Stimulated activated CD8-positive, alpha-beta memory T cell treated with anti-CD3 and anti-CD28 coated beads, Interleukin-4, amount 100 ng/mL, for 1 hour (primary cell): ENCODE results near the gene ATF6.
"Not testable (repeated sequence)": the region's sequence is repeated elsewhere in the genome, so short reads cannot be mapped to it uniquely, and the experiment has no call there.

Experiments
- DNase-seq, 2 donors: peaks; one replicate each; pipeline ENCODE4 v3.0.0-alpha.2; 2020; ENCODE audit warnings: low read depth in 2 of 2, low spot score in 1 of 2

The ATF6 gene

GRCh38 chr1:161826478-161826877 lies 60.4 kb downstream of the ATF6 start:
- DNase-seq: no peak

DNA sequence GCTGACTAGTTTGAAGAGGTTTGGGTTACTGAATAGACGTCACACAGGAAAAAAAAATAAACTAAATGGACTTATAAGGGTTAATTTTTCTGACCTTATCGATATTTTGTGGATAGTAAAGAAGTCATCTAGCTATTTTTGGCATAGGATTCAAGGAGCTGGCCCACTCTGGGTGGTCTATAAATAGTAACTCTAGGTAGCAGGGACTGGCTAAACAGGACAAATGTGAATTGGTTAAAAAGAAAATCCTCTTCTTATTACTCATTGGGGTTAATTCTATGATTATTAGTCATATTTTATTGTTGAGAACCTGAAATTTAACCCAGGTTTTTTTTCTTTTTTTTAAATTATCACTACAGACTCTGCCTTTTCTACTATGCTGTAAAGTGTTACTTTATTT lies 61.7 kb downstream of the ATF6 start:
- no peak for DNase-seq

- DNase-seq: not testable (repeated sequence)
These were observed 66.3 kb downstream of the ATF6 start for GRCh38 chr1:161832299-161832907.

DNA sequence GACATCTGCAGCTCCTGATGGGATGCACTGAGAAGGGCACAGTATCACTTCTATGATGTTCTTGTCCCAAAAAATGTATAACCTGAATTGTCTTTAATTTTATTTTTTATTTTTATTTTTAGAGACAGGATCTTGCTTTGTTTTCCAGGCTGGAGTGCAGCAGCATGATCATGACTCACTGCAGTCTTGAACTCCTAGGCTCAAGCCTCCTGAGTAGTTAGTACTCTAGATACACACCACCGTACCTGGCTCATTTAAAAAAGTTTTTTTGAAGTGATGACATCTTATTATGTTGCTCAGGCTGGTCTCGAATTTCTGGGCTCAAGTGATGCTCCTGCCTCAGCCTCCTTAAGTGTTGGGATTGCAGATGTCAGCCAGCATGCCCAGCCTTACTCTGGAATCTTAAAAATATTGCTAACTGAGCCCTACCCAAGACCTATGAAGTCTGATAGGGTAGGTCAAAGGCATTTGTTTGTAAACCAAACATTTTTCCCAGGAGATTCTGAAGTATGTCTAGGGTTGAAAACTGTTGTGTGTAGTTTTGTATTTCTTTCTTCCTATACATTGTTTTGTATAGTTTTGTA lies 68.9 kb downstream of the ATF6 start:
- DNase-seq: no peak

DNA sequence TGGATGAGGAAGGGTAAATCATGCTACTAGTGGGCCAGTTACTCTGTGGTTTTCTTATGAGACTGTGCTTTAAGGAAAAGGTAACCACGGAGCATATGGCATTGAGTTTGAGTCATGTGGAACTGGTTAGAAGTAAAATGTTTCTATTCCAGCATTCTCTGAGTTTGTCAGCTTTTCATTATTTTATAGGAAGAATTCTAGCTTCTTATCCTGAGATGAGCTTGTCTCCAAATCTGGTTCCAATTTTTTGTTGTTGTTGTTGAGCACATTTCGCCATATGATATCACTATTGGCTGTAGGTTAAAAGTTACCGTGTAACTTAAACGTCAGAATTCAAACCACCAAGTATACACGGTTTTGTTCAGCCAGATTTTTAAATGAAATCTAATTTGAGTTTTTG lies 69.9 kb downstream of the ATF6 start:
- no peak for DNase-seq

GRCh38 chr1:161838362-161838761 lies 72.2 kb downstream of the ATF6 start:
- DNase-seq: no peak

DNA sequence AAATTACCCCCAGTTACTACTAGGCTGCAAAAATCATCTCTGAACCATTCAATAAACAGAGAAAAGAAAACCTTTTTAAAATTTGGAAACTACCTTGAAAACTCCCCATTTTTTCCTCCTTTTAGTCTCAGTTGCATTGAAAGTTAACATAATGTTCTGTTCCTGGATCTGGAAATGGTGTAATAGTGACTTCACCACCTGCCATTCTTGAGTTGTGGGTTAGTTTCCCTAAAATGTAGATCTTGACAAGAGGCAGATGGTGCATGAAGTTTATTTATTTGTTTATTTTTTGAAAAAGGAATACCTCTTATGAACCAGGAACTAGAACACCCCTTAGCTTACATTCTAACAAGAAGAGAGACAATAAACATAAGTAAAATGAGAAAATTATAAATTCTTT lies 72.8 kb downstream of the ATF6 start:
- DNase-seq: no peak

GRCh38 chr1:161839591-161839990 lies 73.5 kb downstream of the ATF6 start:
- DNase-seq: no peak

GRCh38 chr1:161840363-161840762 lies 74.2 kb downstream of the ATF6 start:
- no peak for DNase-seq

DNA sequence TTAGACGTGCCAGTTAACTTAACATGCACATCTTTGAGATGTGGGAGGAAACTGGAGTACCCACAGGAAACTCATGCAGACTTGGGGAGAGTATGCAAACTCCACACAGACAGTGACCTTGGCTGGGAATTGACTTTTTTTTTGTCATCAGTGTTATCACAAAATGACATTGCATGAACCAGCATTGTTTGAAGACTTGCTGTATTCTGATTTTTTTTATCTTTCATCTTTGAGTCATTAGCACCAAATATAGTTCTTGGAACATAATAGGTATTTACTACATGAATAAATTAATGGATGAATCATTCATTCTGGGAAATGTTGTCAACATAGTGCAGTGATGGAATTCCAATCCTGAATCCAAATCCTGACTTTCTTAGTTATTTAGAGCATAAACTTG lies 77.0 kb downstream of the ATF6 start:
- DNase-seq: no peak

DNA sequence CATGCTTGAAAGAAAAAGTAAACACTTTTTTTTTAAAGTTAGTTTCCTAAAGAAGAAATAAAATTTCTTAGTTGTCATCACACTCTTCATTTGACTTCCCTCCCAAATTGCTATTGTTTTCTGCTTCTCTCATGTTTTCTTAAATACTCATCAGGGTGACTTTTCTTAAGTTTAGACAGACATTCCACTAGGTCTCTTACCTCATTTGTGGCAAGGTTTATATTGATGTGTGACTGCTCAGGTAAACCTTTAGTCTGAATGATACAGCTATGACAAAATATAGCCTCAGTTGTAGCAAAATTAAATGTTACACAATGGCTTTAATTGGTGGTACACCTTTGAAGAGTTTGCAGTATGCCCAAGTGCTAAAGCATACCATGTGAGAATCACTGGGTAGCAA lies 78.6 kb downstream of the ATF6 start:
- no peak for DNase-seq

- DNase-seq: no peak
These were observed 82.6 kb downstream of the ATF6 start for GRCh38 chr1:161848676-161849075.

- no peak for DNase-seq
These were observed 83.4 kb downstream of the ATF6 start for GRCh38 chr1:161849518-161849917.

GRCh38 chr1:161855260-161855659 lies 89.1 kb downstream of the ATF6 start:
- no peak for DNase-seq

- no peak for DNase-seq
These were observed 92.2 kb downstream of the ATF6 start for GRCh38 chr1:161858271-161858670.

DNA sequence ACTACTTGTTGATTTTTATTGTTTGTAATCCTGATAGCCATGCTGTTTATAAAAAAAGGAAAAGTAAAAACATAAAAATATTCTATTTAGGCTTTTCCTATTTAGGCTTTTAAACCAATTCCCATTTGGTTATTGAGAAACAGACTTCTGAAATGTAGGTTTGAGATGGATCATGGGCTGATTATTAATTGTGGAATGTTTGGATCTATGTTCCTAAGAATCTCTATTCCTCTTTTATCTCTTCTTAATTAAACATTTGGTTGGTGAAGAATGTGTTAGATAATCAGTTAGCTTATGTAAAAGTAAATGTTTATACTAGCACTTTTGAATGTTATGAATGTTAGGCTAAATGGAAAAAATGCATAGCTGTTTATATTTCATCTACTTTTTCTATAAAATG lies 97.4 kb downstream of the ATF6 start:
- DNase-seq: no peak

- no peak for DNase-seq
These were observed 98.5 kb downstream of the ATF6 start for GRCh38 chr1:161864577-161864976.

- no peak for DNase-seq
These were observed 100.1 kb downstream of the ATF6 start for GRCh38 chr1:161866241-161866640.

GRCh38 chr1:161868832-161869231 lies 102.7 kb downstream of the ATF6 start:
- no peak for DNase-seq

DNA sequence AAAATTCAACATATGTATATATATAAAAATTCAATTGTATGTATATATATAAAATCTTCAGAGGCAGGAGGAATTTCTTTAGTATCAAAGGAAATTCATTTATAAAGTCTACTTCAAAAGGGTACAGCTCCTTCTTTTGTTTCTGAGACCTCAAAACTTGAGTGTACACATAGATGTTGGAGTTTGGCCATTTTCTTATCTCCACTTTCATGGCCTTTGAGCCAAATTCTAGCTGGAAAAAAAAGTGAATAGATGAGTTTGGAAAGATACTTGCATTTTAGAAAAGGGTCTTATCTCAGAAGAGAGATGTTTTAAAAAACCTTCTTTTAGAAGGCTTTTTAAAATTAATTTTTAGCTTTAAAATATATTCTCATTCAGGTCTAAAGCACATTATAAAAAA lies 103.2 kb downstream of the ATF6 start:
- no peak for DNase-seq

- DNase-seq: no peak
These were observed 106.4 kb downstream of the ATF6 start for GRCh38 chr1:161872506-161872905.

DNA sequence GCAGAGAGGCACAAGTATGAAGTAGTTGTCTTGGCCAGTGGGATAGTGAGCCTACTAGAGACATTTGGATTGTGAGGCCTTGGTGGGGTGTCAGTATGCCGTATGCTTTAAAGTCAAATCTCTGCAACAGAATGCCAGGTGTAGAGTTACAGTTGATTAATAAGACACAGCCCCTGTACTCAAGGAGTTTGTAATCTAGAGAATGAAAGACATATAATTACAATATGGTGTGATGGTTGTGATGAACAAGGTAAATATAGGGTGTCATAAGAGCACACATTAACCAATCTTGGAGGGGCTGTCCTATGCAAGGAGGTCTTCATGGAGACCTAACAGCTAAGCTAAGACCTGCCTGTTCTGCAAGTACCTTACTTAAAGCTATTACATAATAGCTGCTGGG lies 113.1 kb downstream of the ATF6 start:
- DNase-seq: no peak

DNA sequence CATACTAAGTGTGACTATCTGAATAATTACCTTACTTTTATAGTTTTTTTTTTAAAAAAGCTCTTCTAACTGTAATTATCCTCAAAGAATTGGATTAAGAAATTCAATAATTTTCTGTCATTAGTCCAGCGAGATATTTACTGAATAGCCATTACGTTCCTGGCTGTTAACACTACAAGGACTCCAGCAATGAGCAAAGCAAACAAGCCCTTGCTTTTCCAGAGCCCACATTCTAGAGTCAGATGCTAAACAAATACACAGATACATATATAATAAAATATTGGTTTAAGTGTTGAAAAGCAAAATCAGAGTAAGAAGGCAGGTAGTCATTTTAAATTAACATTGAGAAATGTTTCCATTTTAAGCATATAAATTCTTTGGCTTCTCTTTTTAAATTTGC lies 118.4 kb downstream of the ATF6 start:
- no peak for DNase-seq
